PC-3 (cell line): ENCODE measurements around the gene DBT. TPM values are rescaled to one million over a fixed set of nuclear protein-coding genes. Genes with fewer than 3 reads are reported as not detected.

ENCODE experiments used
- ATAC-seq: fragments of 200-7000 bp; cut with Tn5 transposase; 2 replicates; pipeline ENCODE4 v1.9.1; 2020; ENCODE audit warnings: mild to moderate bottlenecking, moderate library complexity
- BruUV-seq: library from RNA; stranded (reverse); fragments of 400-500 nt; replicated peaks from 2 replicates; lab custom pipeline; 2021; lab: Mats Ljungman, UMichigan
- CTCF ChIA-PET: fragments of 300-600 bp; sonication (Branson Sonifier 250); formaldehyde crosslinking; loops from one replicate; lab custom pipeline; 2022; ENCODE audit warnings: antibody characterized with exemption; lab: Charles Lee
- POLR2A ChIA-PET: fragments of 300-600 bp; sonication (Branson Sonifier 250); formaldehyde crosslinking; loops from one replicate; lab custom pipeline; 2022; ENCODE audit warnings: antibody characterized with exemption; ENCODE audit not compliant: unreplicated experiment; lab: Charles Lee
- DNase-seq: peaks from one replicate; pipeline ENCODE4 v3.0.0-alpha.2; 2015
- H2AFZ ChIP-seq: fragments of 300-600 bp; sonication (generic); 2 replicates; pipeline ENCODE4 v1.6.0; 2016; ENCODE audit warnings: antibody characterized with exemption, low read length
- H3F3A ChIP-seq: fragments of 300-600 bp; sonication (generic); one replicate; pipeline ENCODE4 v1.6.0; 2017; ENCODE audit warnings: antibody characterized with exemption, low read length, control low read depth, mild to moderate bottlenecking; ENCODE audit not compliant: unreplicated experiment
- H3K27ac ChIP-seq: fragments of 300-600 bp; sonication (generic); 2 replicates; pipeline ENCODE4 v1.5.1; 2016; ENCODE audit warnings: mild to moderate bottlenecking, low read length
- H3K27me3 ChIP-seq: fragments of 300-600 bp; sonication (generic); 2 replicates; pipeline ENCODE4 v1.6.1; 2016; ENCODE audit warnings: low read length, mixed read lengths
- H3K36me3 ChIP-seq: fragments of 300-600 bp; sonication (generic); 2 replicates; pipeline ENCODE4 v1.6.1; 2016; ENCODE audit warnings: low read depth, mixed run types, low read length, mixed read lengths
- H3K4me1 ChIP-seq: fragments of 300-600 bp; sonication (generic); 2 replicates; pipeline ENCODE4 v1.5.1; 2016; ENCODE audit warnings: low read length; ENCODE audit not compliant: insufficient read depth
- H3K4me2 ChIP-seq: fragments of 300-600 bp; sonication (generic); 2 replicates; pipeline ENCODE4 v1.6.0; 2016; ENCODE audit warnings: low read length
- H3K4me3 ChIP-seq: fragments of 300-600 bp; sonication (generic); 2 replicates; pipeline ENCODE4 v1.5.1; 2016; ENCODE audit warnings: mild to moderate bottlenecking, low read length, mixed read lengths
- H3K79me2 ChIP-seq: fragments of 300-600 bp; sonication (generic); 2 replicates; pipeline ENCODE4 v1.6.1; 2017; ENCODE audit warnings: low read length, mixed read lengths
- H3K9ac ChIP-seq: fragments of 300-600 bp; sonication (generic); 2 replicates; pipeline ENCODE4 v1.6.0; 2016; ENCODE audit warnings: mild to moderate bottlenecking, low read length
- H3K9me2 ChIP-seq: fragments of 300-600 bp; sonication (generic); replicated peaks from 2 replicates; pipeline ENCODE4 v1.6.1; 2016; ENCODE audit warnings: mixed run types, low read length, mixed read lengths
- H3K9me3 ChIP-seq: fragments of 300-600 bp; sonication (generic); 2 replicates; pipeline ENCODE4 v1.6.1; 2016; ENCODE audit warnings: low read length, mixed read lengths
- H4K20me1 ChIP-seq: fragments of 300-600 bp; sonication (generic); 2 replicates; pipeline ENCODE4 v1.6.1; 2016; ENCODE audit warnings: low read length, mixed read lengths
- CTCF ChIP-seq: fragments of 300-600 bp; sonication (generic); conservative IDR thresholded peaks from 2 replicates; pipeline ENCODE4 v1.5.1; 2017; ENCODE audit warnings: antibody characterized with exemption, low read depth, mild to moderate bottlenecking, low read length
- EZH2 ChIP-seq: fragments of 300-600 bp; sonication (generic); IDR thresholded peaks from one replicate; pipeline ENCODE4 v1.6.1; 2017; ENCODE audit warnings: antibody characterized with exemption, mild to moderate bottlenecking, low read length; ENCODE audit not compliant: unreplicated experiment
- EZH2phosphoT487 ChIP-seq: fragments of 300-600 bp; sonication (generic); IDR thresholded peaks from 2 replicates; pipeline ENCODE4 v1.6.1; 2018; ENCODE audit warnings: mild to moderate bottlenecking, antibody characterized with exemption, low read length, borderline replicate concordance
- intact Hi-C: fragments of 100-400 bp; cut with micrococcal nuclease; formaldehyde crosslinking; loops from 2 replicates; pipeline ENCODE4 v1.9.0; 2023
- total RNA-seq: library from RNA; depleted of rRNA; stranded (reverse); fragments of >200 nt; gene quantifications from 2 replicates; pipeline ENCODE4 v1.2.3, GENCODE V29; 2014

Gene DBT
- total RNA-seq, 1 experiment from 2014 or later: 5.1 TPM

- BruUV-seq: no TSS peak
- no peaks in the 10 kb centered on the region for H3F3A ChIP-seq
- H3K9ac ChIP-seq: no peak overlapping the region
- CTCF ChIA-PET: no interaction called here
- H4K20me1 ChIP-seq: no peaks in the 10 kb centered on the region
- no peak for DNase-seq
- H3K4me1 ChIP-seq: no peaks in the 10 kb centered on the region
- H3K9me2 ChIP-seq: no peaks in the 10 kb centered on the region
- H3K79me2 ChIP-seq: no peaks in the 10 kb centered on the region
- intact Hi-C loops: no loop called here
- H3K4me2 ChIP-seq: no peak overlapping the region
- H3K27me3 ChIP-seq: no peaks in the 10 kb centered on the region
- POLR2A ChIA-PET: no interaction called here
- no peaks in the 10 kb centered on the region for H3K9me3 ChIP-seq
- H2AFZ ChIP-seq: no peak overlapping the region
- TF ChIP-seq EZH2phosphoT487 (no peak), CTCF (no peak), EZH2 (no peak)
- no peaks in the 10 kb centered on the region for H3K36me3 ChIP-seq
- no peak overlapping the region for H3K27ac ChIP-seq
- no peak for ATAC-seq
- no peak overlapping the region for H3K4me3 ChIP-seq
Observed at GRCh38 chr1:100184536-100184935, 65.1 kb downstream of the DBT start.

- Histone ChIP-seq H3K9me3 (no peaks in the 10 kb centered on the region), H3K27ac (no peak overlapping the region), H3K9ac (no peak overlapping the region), H3K27me3 (no peaks in the 10 kb centered on the region), H2AFZ (no peak overlapping the region), H3K36me3 (no peaks in the 10 kb centered on the region), H3K79me2 (no peaks in the 10 kb centered on the region), H3K9me2 (no peaks in the 10 kb centered on the region), H3F3A (no peaks in the 10 kb centered on the region), H3K4me1 (no peaks in the 10 kb centered on the region), H4K20me1 (no peaks in the 10 kb centered on the region), H3K4me2 (no peak overlapping the region), H3K4me3 (no peak overlapping the region)
- no peak for TF ChIP-seq EZH2
- no peak for TF ChIP-seq CTCF
- no peak for TF ChIP-seq EZH2phosphoT487
- intact Hi-C loops: no loop called here
- ChIA-PET CTCF (no interaction called here), POLR2A (no interaction called here)
- ATAC-seq (no peak), DNase-seq (no peak)
- no TSS peak for BruUV-seq
Observed at GRCh38 chr1:100183370-100183769, 66.3 kb downstream of the DBT start.

- ATAC-seq (no peak), DNase-seq (no peak)
- TF ChIP-seq CTCF: no peak
- no peak for TF ChIP-seq EZH2phosphoT487
- no peak for TF ChIP-seq EZH2
- POLR2A ChIA-PET: no interaction called here
- no peaks in the 10 kb centered on the region for H4K20me1 ChIP-seq
- no peak within 1 kb of the TSS for H3K9ac ChIP-seq
- no peaks in the 10 kb centered on the region for H3K4me1 ChIP-seq
- CTCF ChIA-PET: interaction anchor here (0.6 kb wide), 1 partner anchor 330 kb away, joined by 3 read pairs; no protein-coding TSS in a partner anchor
- H3K9me2 ChIP-seq: no peaks in the 10 kb centered on the region
- no peaks in the 10 kb centered on the region for H3K36me3 ChIP-seq
- no TSS peak for BruUV-seq
- intact Hi-C loops: no loop called here
- H3K79me2 ChIP-seq: no peaks in the 10 kb centered on the region
- no peak within 1 kb of the TSS for H3K27ac ChIP-seq
- H3K4me3 ChIP-seq: no peak within 1 kb of the TSS
- H3F3A ChIP-seq: no peaks in the 10 kb centered on the region
- no peaks in the 10 kb centered on the region for H3K27me3 ChIP-seq
- H3K9me3 ChIP-seq: no peaks in the 10 kb centered on the region
- no peak within 1 kb of the TSS for H2AFZ ChIP-seq
- no peak within 1 kb of the TSS for H3K4me2 ChIP-seq
Observed at GRCh38 chr1:100178091-100178490, 71.5 kb downstream of the DBT start, which contains the start of gene LRRC39. TSS of gene LRRC39 (minus strand) at chr1:100178256. CDS start at chr1:100168516, 9,740 bp downstream.
